ENCODE measurements around the gene UROC1.

The UROC1 gene

GRCh38 chr3:126529585-126530170 is 12.1 kb upstream of the UROC1 start:
- no peak for DNase-seq (ENCODE audit: low read depth)
- TF ChIP-seq CTCF (IDR thresholded peaks at IDR 0.05; ENCODE audit: low read length, missing control alignments): no peak
- no peak overlapping the region for H3K4me3 ChIP-seq (replicated peaks; ENCODE audit: low read depth, low read length)

GRCh38 chr3:126528800-126529541 is 11.4 kb upstream of the UROC1 start:
- DNase-seq (ENCODE audit: low read depth): peak; percentile 20
- TF ChIP-seq CTCF (IDR thresholded peaks at IDR 0.05; ENCODE audit: low read length, missing control alignments): no peak
- H3K4me3 ChIP-seq (replicated peaks; ENCODE audit: low read depth, low read length): no peak overlapping the region

- DNase-seq (ENCODE audit: low read depth): no peak
- TF ChIP-seq CTCF (IDR thresholded peaks at IDR 0.05; ENCODE audit: low read length, missing control alignments): no peak
- no peak overlapping the region for H3K4me3 ChIP-seq (replicated peaks; ENCODE audit: low read depth, low read length)
These were observed 10.8 kb upstream of the UROC1 start for GRCh38 chr3:126528419-126528799.

GRCh38 chr3:126527455-126528211 is 10.1 kb upstream of the UROC1 start:
- H3K4me3 ChIP-seq (replicated peaks; ENCODE audit: low read depth, low read length): no peak overlapping the region
- DNase-seq (ENCODE audit: low read depth): no peak
- no peak for TF ChIP-seq CTCF (IDR thresholded peaks at IDR 0.05; ENCODE audit: low read length, missing control alignments)

- no peak for DNase-seq (ENCODE audit: low read depth)
- TF ChIP-seq CTCF (IDR thresholded peaks at IDR 0.05; ENCODE audit: low read length, missing control alignments): no peak
- no peak overlapping the region for H3K4me3 ChIP-seq (replicated peaks; ENCODE audit: low read depth, low read length)
These were observed 9.4 kb upstream of the UROC1 start for GRCh38 chr3:126527006-126527405.

- no peak for TF ChIP-seq CTCF (IDR thresholded peaks at IDR 0.05; ENCODE audit: low read length, missing control alignments)
- no peak for DNase-seq (ENCODE audit: low read depth)
- no peak overlapping the region for H3K4me3 ChIP-seq (replicated peaks; ENCODE audit: low read depth, low read length)
These were observed 9.1 kb upstream of the UROC1 start for GRCh38 chr3:126526668-126527005.

Data from fibroblast of pulmonary artery (primary cell).